GM12892 (cell line): ENCODE results near the gene FSTL3.

Experiments
- POLR2A ChIP-seq: IDR thresholded peaks from 2 replicates; pipeline ENCODE4 v1.6.1; 2011; ENCODE audit warnings: low read depth, low read length, control low read depth
- POLR2AphosphoS5 ChIP-seq: IDR thresholded peaks from 2 replicates; pipeline ENCODE4 v1.6.1; 2011; ENCODE audit warnings: low read depth, low read length, control low read depth
- TAF1 ChIP-seq: IDR thresholded peaks from 2 replicates; pipeline ENCODE4 v1.6.1; 2011; ENCODE audit warnings: low read depth, mild to moderate bottlenecking, control low read depth, low read length, borderline replicate concordance

DNA sequence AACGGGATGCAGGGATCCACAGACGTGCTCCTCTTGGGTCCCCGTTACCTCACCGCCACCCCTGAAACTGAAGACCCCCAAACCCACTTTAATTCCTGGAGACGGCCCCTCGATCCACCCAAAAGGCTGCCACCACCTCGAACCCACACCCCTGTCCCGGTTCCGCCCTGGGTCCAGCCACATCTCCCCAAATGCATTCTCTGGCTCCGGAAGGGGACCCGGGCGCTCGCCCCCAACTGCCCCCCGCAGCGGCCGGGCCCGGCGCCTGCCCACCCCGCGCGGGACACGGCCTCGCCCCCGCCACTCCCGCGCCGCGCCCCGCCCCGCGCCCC, 219 bp upstream of the FSTL3 start:
- TF ChIP-seq POLR2A (no peak), TAF1 (no peak), POLR2AphosphoS5 (no peak)
